Aortic smooth muscle cell (primary cell): ENCODE data around the gene MMGT1. TPM values are rescaled to one million over a fixed set of nuclear protein-coding genes. Genes with fewer than 3 reads are reported as not detected.

Experiments used
- total RNA-seq: library from RNA; depleted of rRNA; stranded (reverse); fragments of >200 nt; gene quantifications from 2 replicates; pipeline ENCODE4 v1.2.3, GENCODE V29; 2014

The MMGT1 gene
- 8.1 and 11.3 TPM in 2 replicates for total RNA-seq

DNA sequence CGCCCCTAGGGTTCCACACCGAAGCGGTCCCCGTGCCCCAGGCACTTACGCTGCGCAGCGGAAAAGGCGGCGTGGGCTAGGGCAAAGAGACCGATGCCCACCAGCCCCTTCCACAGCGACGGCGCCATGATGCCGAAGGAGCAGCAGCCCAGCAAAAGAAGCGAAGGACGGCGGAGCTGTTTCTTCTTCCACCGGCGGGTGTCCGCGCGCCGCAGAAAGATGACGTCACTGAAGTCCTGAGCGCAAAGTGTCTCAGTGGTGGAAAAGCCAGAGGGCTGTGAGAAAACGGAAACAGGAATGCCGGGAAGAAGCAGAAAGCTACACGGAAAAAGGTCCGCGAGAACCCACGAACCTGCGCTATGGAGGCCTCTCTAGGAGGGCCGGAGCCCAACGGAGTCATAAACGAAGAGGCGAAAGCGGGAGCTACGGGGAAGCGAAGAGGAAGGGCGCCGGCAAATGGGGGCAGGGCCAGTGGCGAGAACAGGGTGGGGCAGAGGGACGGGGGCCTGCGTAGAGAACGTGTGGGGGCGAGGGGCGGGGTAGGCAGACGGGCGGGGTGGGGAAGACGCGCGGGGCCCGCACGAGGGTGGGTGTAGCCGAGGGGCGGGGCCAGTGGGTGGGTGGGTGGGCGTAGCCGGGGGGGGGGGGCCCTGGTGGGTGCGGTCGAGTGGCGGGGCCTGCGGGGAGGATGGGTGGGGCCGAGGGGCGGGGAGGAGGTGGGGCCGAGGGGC, at the start of gene MMGT1:
MMGT1 (minus strand) TSS at position 441 of the 731 bp plus-strand sequence; CDS start at position 128, 313 bp downstream.

DNA sequence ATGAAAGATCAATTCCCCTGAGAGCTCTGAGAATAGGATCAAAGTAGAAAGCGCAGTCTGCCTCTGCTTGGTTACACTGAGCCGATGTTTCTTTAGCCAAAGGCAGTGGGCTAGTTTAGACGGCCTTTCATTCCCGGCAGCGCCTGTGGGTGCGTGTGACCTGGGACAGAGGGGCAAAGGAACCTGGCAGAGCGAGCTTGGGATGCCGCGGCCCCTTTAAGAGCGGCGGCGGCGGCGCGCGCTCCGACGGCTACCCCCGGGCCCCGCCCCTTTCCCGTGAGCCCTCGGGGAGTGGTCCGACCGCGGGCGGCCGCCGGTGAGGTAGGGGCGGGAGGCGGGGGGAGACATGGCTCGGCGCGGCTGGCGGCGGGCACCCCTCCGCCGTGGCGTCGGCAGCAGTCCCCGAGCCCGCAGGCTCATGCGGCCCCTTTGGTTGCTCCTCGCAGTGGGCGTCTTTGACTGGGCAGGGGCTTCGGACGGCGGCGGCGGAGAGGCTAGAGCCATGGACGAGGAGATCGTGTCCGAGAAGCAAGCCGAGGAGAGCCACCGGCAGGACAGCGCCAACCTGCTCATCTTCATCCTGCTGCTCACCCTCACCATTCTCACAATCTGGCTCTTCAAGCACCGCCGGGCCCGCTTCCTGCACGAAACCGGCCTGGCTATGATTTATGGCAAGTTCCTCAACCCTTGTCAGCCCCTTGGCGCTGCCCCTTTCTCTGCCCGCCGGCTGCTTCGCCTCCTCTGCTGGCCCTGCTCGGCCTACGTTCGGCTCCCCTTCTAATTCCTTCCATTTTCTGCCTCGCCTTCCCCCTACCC, 11.6 kb upstream of the MMGT1 start, which contains the start of gene SLC9A6:
SLC9A6 (plus strand) TSS at position 279 of the 816 bp plus-strand sequence; CDS start at position 503, 224 bp downstream.

Other genes starting within 250 kb of the MMGT1 start
- not detected in 2 replicates for gene CT45A3, start 205.8 kb downstream of the MMGT1 start, total RNA-seq
- not detected in 2 replicates for gene CT45A5, start 188.5 kb downstream of the MMGT1 start, total RNA-seq
- not detected in 2 replicates for gene CT45A6, start 171.2 kb downstream of the MMGT1 start, total RNA-seq
- not detected in 2 replicates for gene CT45A2, start 154.0 kb downstream of the MMGT1 start, total RNA-seq
- gene CT45A7, start 136.7 kb downstream of the MMGT1 start, total RNA-seq = not detected in 2 replicates
- gene CT45A8, start 119.5 kb downstream of the MMGT1 start, total RNA-seq = not detected in 2 replicates
- gene CT45A9, start 102.2 kb downstream of the MMGT1 start, total RNA-seq = not detected in 2 replicates
- gene CT45A10, start 80.5 kb downstream of the MMGT1 start, total RNA-seq = not detected in 2 replicates
- not detected in 2 replicates for gene SAGE1, start 80.3 kb downstream of the MMGT1 start, total RNA-seq
- 22.4 and 24.3 TPM in 2 replicates for gene SLC9A6, start 11.4 kb upstream of the MMGT1 start, total RNA-seq
- 168 and 339 TPM in 2 replicates for gene FHL1, start 173.5 kb upstream of the MMGT1 start, total RNA-seq